PC-9 (cell line): ENCODE results near the gene CNP. TPM values are rescaled to one million over a fixed set of nuclear protein-coding genes. Genes with fewer than 3 reads are reported as not detected.
A peak's percentile ranks its signal among the peaks of the same experiment; 100 is the strongest.

ENCODE experiments used
- BruUV-seq: library from RNA; stranded (reverse); fragments of 400-500 nt; replicated peaks from 2 replicates; lab custom pipeline; 2021; lab: Mats Ljungman, UMichigan
- CTCF ChIA-PET: fragments of 300-600 bp; sonication (Branson Sonifier 250); formaldehyde crosslinking; loops from one replicate; lab custom pipeline; 2022; ENCODE audit warnings: antibody characterized with exemption; lab: Charles Lee
- POLR2A ChIA-PET: fragments of 300-600 bp; sonication (Branson Sonifier 250); formaldehyde crosslinking; loops from one replicate; lab custom pipeline; 2022; ENCODE audit warnings: antibody characterized with exemption; ENCODE audit not compliant: unreplicated experiment; lab: Charles Lee
- DNase-seq, 2 experiments: peaks; one replicate each; pipeline versions ENCODE4 v3.0.0 to v3.0.0-alpha.2; 2015 to 2022; ENCODE audit warnings: mixed read lengths in 1 of 2
- H2AFZ ChIP-seq: fragments of 200-600 bp; sonication (generic); 2 replicates; pipeline ENCODE4 v1.8.1; 2017; ENCODE audit warnings: antibody characterized with exemption
- H3F3A ChIP-seq: fragments of 200-600 bp; sonication (generic); 2 replicates; pipeline ENCODE4 v1.8.1; 2017; ENCODE audit warnings: antibody characterized with exemption, mild to moderate bottlenecking, low read depth; ENCODE audit not compliant: insufficient read depth
- H3K27ac ChIP-seq: fragments of 200-600 bp; sonication (generic); 2 replicates; pipeline ENCODE4 v1.6.1; 2016; ENCODE audit warnings: mixed run types
- H3K27me3 ChIP-seq: fragments of 200-600 bp; sonication (generic); 2 replicates; pipeline ENCODE4 v1.6.1; 2016; ENCODE audit warnings: low read depth, mixed run types; ENCODE audit not compliant: insufficient read depth
- H3K36me3 ChIP-seq: fragments of 200-600 bp; sonication (generic); 2 replicates; pipeline ENCODE4 v1.6.1; 2016; ENCODE audit warnings: low read depth, mixed run types
- H3K4me1 ChIP-seq: fragments of 200-600 bp; sonication (generic); replicated peaks from 2 replicates; pipeline ENCODE4 v1.6.1; 2016; ENCODE audit warnings: mixed run types; ENCODE audit not compliant: insufficient read depth
- H3K4me2 ChIP-seq: fragments of 200-600 bp; sonication (generic); 2 replicates; pipeline ENCODE4 v1.6.1; 2017; ENCODE audit warnings: mixed run types
- H3K4me3 ChIP-seq: fragments of 200-600 bp; sonication (generic); 2 replicates; pipeline ENCODE4 v1.6.1; 2016; ENCODE audit warnings: mixed run types
- H3K79me2 ChIP-seq: fragments of 200-600 bp; sonication (generic); 2 replicates; pipeline ENCODE4 v1.6.1; 2017; ENCODE audit warnings: low read depth, mixed run types
- H3K9me2 ChIP-seq: fragments of 200-600 bp; sonication (generic); 2 replicates; pipeline ENCODE4 v1.8.1; 2017; ENCODE audit warnings: mild to moderate bottlenecking; ENCODE audit not compliant: insufficient read depth
- H3K9me3 ChIP-seq: fragments of 200-600 bp; sonication (generic); 2 replicates; pipeline ENCODE4 v1.8.1; 2016; ENCODE audit warnings: low read depth; ENCODE audit not compliant: insufficient read depth
- H4K20me1 ChIP-seq: fragments of 200-600 bp; sonication (generic); 2 replicates; pipeline ENCODE4 v1.8.1; 2017; ENCODE audit not compliant: insufficient read depth
- CTCF ChIP-seq: fragments of 200-600 bp; sonication (generic); conservative IDR thresholded peaks from 2 replicates; pipeline ENCODE4 v1.6.1; 2017; ENCODE audit warnings: mixed run types, antibody characterized with exemption, mild to moderate bottlenecking, moderate library complexity
- EZH2 ChIP-seq: fragments of 200-600 bp; sonication (generic); IDR thresholded peaks from 2 replicates; pipeline ENCODE4 v1.8.0; 2017; ENCODE audit warnings: antibody characterized with exemption, low read depth
- intact Hi-C: fragments of 100-400 bp; cut with micrococcal nuclease; formaldehyde crosslinking; loops from one replicate; pipeline ENCODE4 v1.10.0; 2022; ENCODE audit not compliant: unreplicated experiment
- total RNA-seq: library from RNA; stranded (reverse); gene quantifications from 2 replicates; pipeline ENCODE4 v1.2.3, GENCODE V29; 2021

CNP gene
- total RNA-seq, 1 experiment from 2014 or later: 64.7 TPM

GRCh38 chr17:41970901-41971331, 4.3 kb downstream of the CNP start:
- no peak overlapping the region for H2AFZ ChIP-seq
- peaks cover 12% of the 10 kb centered on the region for H4K20me1 ChIP-seq
- intact Hi-C loops: no loop called here
- H3K79me2 ChIP-seq: peaks cover 16% of the 10 kb centered on the region
- no peaks in the 10 kb centered on the region for H3K9me2 ChIP-seq
- peaks cover 26% of the 10 kb centered on the region for H3K4me1 ChIP-seq
- CTCF ChIA-PET: no interaction called here
- TF ChIP-seq EZH2 (no peak), CTCF (no peak)
- H3K4me3 ChIP-seq: no peak overlapping the region
- H3K9me3 ChIP-seq: no peaks in the 10 kb centered on the region
- no peak for DNase-seq
- BruUV-seq: no TSS peak
- no peak overlapping the region for H3K4me2 ChIP-seq
- no peaks in the 10 kb centered on the region for H3K27me3 ChIP-seq
- H3F3A ChIP-seq: peaks cover 52% of the 10 kb centered on the region
- POLR2A ChIA-PET: no interaction called here
- no peak overlapping the region for H3K27ac ChIP-seq
- H3K36me3 ChIP-seq: peaks cover 12% of the 10 kb centered on the region

GRCh38 chr17:41971721-41972523, 5.3 kb downstream of the CNP start:
- Histone ChIP-seq H3K9me3 (no peaks in the 10 kb centered on the region), H3K27ac (peak overlapping the region; percentile 44), H3K9me2 (no peaks in the 10 kb centered on the region), H3F3A (peaks cover 50% of the 10 kb centered on the region; the same call in 1 of the 2 replicates), H3K4me3 (no peak overlapping the region), H3K27me3 (no peaks in the 10 kb centered on the region), H3K4me2 (peak overlapping the region; percentile 49), H3K36me3 (peaks cover 15% of the 10 kb centered on the region), H3K79me2 (peaks cover 16% of the 10 kb centered on the region), H2AFZ (no peak overlapping the region), H3K4me1 (peaks cover 26% of the 10 kb centered on the region), H4K20me1 (peaks cover 12% of the 10 kb centered on the region)
- intact Hi-C loops: no loop called here
- ChIA-PET CTCF (interaction anchor here (0.6 kb wide), 1 partner anchor 283 kb away, joined by 3 read pairs; no protein-coding TSS in a partner anchor), POLR2A (no interaction called here)
- BruUV-seq: no TSS peak
- no peak for DNase-seq
- TF ChIP-seq CTCF (no peak), EZH2 (no peak)

- TF ChIP-seq EZH2 (no peak), CTCF (no peak)
- Histone ChIP-seq H3K9me3 (no peaks in the 10 kb centered on the region), H3K27ac (peak overlapping the region; percentile 44), H3K9me2 (no peaks in the 10 kb centered on the region), H3K36me3 (peaks cover 23% of the 10 kb centered on the region), H2AFZ (no peak overlapping the region), H4K20me1 (peaks cover 19% of the 10 kb centered on the region), H3K4me2 (peak overlapping the region; percentile 49), H3K4me3 (no peak overlapping the region), H3F3A (peaks cover 53% of the 10 kb centered on the region; the same call in 1 of the 2 replicates), H3K27me3 (no peaks in the 10 kb centered on the region), H3K79me2 (peaks cover 8% of the 10 kb centered on the region), H3K4me1 (peaks cover 25% of the 10 kb centered on the region)
- peak; percentile 81 to 90 for DNase-seq
- BruUV-seq: no TSS peak
- ChIA-PET POLR2A (interaction anchor here (0.6 to 0.7 kb wide), 3 partner anchors 12 to 146 kb away, joined by 3 to 4 read pairs (median 3); no protein-coding TSS in a partner anchor), CTCF (interaction anchor here (0.6 kb wide), 1 partner anchor 283 kb away, joined by 3 read pairs; no protein-coding TSS in a partner anchor)
- intact Hi-C loops: no loop called here
These were observed 6.2 kb downstream of the CNP start for GRCh38 chr17:41972571-41973407.
